ENCODE data around the gene BRI3. TPM values are rescaled to one million over a fixed set of nuclear protein-coding genes. Genes with fewer than 3 reads are reported as not detected.

BRI3 gene
- total and polyA plus RNA-seq, 10 of the 15 experiments (the other 5 are each of a cell fraction or from before 2014, with no cell fraction given), result 4.5 to 56.3 (median 21.5) TPM

DNA sequence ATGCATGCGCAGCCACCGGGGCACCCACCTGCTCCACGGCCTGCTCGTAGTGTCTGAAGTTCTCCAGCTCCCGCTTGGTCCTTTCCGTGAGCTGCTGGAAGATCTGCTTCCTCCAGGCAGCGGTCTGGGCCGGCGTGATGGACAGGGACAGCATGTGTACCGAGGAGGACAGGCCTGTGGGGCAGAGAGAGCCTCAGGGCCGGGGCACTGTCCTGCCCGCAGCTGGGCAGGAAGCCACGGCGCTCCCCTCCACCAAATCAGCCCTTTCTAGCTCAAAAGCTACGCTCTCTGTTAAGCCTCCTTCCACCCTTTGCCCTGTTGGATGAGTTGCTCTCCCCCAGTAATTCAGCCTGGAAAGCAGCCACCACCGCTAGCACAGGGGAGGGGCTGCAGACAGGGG is 48.7 kb upstream of the BRI3 start:
- no peak overlapping the region for H3K4me2 ChIP-seq (ENCODE audit: control insufficient read depth, insufficient read depth)
- H3K27me3 ChIP-seq (replicated peaks in 1 of 2; ENCODE audit: control insufficient read depth in 2 of 2, insufficient read depth in 2 of 2, low read length in 1 of 2), result no peaks in the 10 kb centered on the region
- H3K79me2 ChIP-seq (ENCODE audit: control insufficient read depth, insufficient read depth, low read length), result no peaks in the 10 kb centered on the region
- POLR2A ChIA-PET, result no interaction called here
- FAIRE-seq (no peak), ATAC-seq (no peak), DNase-seq (ENCODE audit: low read depth, low spot score) (no peak)
- TF ChIP-seq, protein P1, sequence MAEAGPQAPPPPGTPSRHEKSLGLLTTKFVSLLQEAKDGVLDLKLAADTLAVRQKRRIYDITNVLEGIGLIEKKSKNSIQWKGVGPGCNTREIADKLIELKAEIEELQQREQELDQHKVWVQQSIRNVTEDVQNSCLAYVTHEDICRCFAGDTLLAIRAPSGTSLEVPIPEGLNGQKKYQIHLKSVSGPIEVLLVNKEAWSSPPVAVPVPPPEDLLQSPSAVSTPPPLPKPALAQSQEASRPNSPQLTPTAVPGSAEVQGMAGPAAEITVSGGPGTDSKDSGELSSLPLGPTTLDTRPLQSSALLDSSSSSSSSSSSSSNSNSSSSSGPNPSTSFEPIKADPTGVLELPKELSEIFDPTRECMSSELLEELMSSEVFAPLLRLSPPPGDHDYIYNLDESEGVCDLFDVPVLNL (IDR thresholded peaks at IDR 0.05; ENCODE audit: low read depth, low read length), result no peak
- TF ChIP-seq, protein P2, sequence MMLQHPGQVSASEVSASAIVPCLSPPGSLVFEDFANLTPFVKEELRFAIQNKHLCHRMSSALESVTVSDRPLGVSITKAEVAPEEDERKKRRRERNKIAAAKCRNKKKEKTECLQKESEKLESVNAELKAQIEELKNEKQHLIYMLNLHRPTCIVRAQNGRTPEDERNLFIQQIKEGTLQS (IDR thresholded peaks at IDR 0.05; ENCODE audit: borderline replicate concordance, extremely low read depth, low read depth, low read length), result no peak
- TF ChIP-seq ZBED1 (IDR thresholded peaks at IDR 0.05; ENCODE audit: borderline replicate concordance) (no peak), RAD51 (IDR thresholded peaks at IDR 0.05) (no peak), TCF7 (IDR thresholded peaks at IDR 0.05; ENCODE audit: borderline replicate concordance) (no peak), SMC3 (IDR thresholded peaks at IDR 0.05; ENCODE audit: borderline replicate concordance, low read length) (no peak), RB1 (IDR thresholded peaks at IDR 0.05; ENCODE audit: borderline replicate concordance) (no peak), CHD1 (IDR thresholded peaks at IDR 0.05; ENCODE audit: low read depth, low read length) (no peak), POU2F2 (IDR thresholded peaks at IDR 0.05; ENCODE audit: borderline replicate concordance, low read depth, low read length) (no peak), YBX1 (IDR thresholded peaks at IDR 0.05) (no peak), TARDBP (IDR thresholded peaks at IDR 0.05; ENCODE audit: borderline replicate concordance) (no peak), MTA3 (IDR thresholded peaks at IDR 0.05; ENCODE audit: borderline replicate concordance, low read length) (no peak), TCF12 (IDR thresholded peaks at IDR 0.05; ENCODE audit: low read depth, low read length) (no peak), RELA (IDR thresholded peaks at IDR 0.05; ENCODE audit: borderline replicate concordance, partially characterized antibody) (no peak)
- TF ChIP-seq, protein P3, sequence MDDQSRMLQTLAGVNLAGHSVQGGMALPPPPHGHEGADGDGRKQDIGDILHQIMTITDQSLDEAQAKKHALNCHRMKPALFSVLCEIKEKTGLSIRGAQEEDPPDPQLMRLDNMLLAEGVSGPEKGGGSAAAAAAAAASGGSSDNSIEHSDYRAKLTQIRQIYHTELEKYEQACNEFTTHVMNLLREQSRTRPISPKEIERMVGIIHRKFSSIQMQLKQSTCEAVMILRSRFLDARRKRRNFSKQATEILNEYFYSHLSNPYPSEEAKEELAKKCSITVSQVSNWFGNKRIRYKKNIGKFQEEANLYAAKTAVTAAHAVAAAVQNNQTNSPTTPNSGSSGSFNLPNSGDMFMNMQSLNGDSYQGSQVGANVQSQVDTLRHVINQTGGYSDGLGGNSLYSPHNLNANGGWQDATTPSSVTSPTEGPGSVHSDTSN (IDR thresholded peaks at IDR 0.05; ENCODE audit: insufficient replicate concordance, low read depth, low read length), result no peak
- TF ChIP-seq, protein P4, sequence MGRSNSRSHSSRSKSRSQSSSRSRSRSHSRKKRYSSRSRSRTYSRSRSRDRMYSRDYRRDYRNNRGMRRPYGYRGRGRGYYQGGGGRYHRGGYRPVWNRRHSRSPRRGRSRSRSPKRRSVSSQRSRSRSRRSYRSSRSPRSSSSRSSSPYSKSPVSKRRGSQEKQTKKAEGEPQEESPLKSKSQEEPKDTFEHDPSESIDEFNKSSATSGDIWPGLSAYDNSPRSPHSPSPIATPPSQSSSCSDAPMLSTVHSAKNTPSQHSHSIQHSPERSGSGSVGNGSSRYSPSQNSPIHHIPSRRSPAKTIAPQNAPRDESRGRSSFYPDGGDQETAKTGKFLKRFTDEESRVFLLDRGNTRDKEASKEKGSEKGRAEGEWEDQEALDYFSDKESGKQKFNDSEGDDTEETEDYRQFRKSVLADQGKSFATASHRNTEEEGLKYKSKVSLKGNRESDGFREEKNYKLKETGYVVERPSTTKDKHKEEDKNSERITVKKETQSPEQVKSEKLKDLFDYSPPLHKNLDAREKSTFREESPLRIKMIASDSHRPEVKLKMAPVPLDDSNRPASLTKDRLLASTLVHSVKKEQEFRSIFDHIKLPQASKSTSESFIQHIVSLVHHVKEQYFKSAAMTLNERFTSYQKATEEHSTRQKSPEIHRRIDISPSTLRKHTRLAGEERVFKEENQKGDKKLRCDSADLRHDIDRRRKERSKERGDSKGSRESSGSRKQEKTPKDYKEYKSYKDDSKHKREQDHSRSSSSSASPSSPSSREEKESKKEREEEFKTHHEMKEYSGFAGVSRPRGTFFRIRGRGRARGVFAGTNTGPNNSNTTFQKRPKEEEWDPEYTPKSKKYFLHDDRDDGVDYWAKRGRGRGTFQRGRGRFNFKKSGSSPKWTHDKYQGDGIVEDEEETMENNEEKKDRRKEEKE (IDR thresholded peaks at IDR 0.05), result no peak
- 90% methylated on average over 16 of the region's 16 CpGs for WGBS (ENCODE audit: insufficient coverage, insufficient replicate concordance, low lambda C conversion rate, missing lambda C conversion rate)
- CTCF ChIA-PET, result interaction anchor here (0.9 kb wide), 1 partner anchor 211 kb away, joined by 4 read pairs; no protein-coding TSS in a partner anchor
- intact Hi-C loops (cut with micrococcal nuclease; ENCODE audit: unreplicated experiment), result no loop called here
- RAD21 ChIA-PET (ENCODE audit: unreplicated experiment), result interaction anchor here (0.7 kb wide), 1 partner anchor 570 kb away, joined by 3 read pairs; no protein-coding TSS in a partner anchor
- no peaks in the 10 kb centered on the region for H3K36me3 ChIP-seq (ENCODE audit: control insufficient read depth in 2 of 2, insufficient read depth in 2 of 2, low read length in 1 of 2)
- BruUV-seq (replicated peaks), result no TSS peak
- no peaks in the 10 kb centered on the region for H4K20me1 ChIP-seq (ENCODE audit: control insufficient read depth, insufficient read depth)
- no peak overlapping the region for H3K27ac ChIP-seq (ENCODE audit: control insufficient read depth, insufficient read depth)
- in situ Hi-C loops (cut with MboI), result no loop called here
- no peak overlapping the region for H3K9ac ChIP-seq (ENCODE audit: control insufficient read depth, insufficient read depth, low read length)
- H3K4me3 ChIP-seq, result no peak overlapping the region
- H2AFZ ChIP-seq (ENCODE audit: control insufficient read depth, low read depth, low read length), result no peak overlapping the region
- H3K9me3 ChIP-seq (replicated peaks; ENCODE audit: control insufficient read depth, insufficient read depth, low read length), result no peaks in the 10 kb centered on the region
- SMC1A ChIA-PET (ENCODE audit: uncharacterized antibody, unreplicated experiment), result no interaction called here
- H3K4me1 ChIP-seq (ENCODE audit: control insufficient read depth, insufficient read depth, low read length), result no peaks in the 10 kb centered on the region

Measured in GM12878 (cell line).